Neuron (in vitro differentiated cells): ENCODE results near the gene GOSR1.
"Not testable (repeated sequence)": the region's sequence is repeated elsewhere in the genome, so short reads cannot be mapped to it uniquely, and the experiment has no call there.

Experiments used
- H2AFZ ChIP-seq: one replicate; pipeline ENCODE4 v1.6.1; 2013; ENCODE audit warnings: low read depth, mild to moderate bottlenecking, inconsistent platforms, low read length, moderate library complexity
- H3K27me3 ChIP-seq: one replicate; pipeline ENCODE4 v1.6.1; 2013; ENCODE audit warnings: low read length; ENCODE audit not compliant: insufficient read depth
- H3K36me3 ChIP-seq: one replicate; pipeline ENCODE4 v1.6.1; 2013; ENCODE audit warnings: low read length; ENCODE audit not compliant: insufficient read depth
- H3K4me1 ChIP-seq: one replicate; pipeline ENCODE4 v1.6.1; 2013; ENCODE audit warnings: low read length; ENCODE audit not compliant: insufficient read depth
- H3K4me3 ChIP-seq: 2 replicates; pipeline ENCODE4 v1.5.1; 2013; ENCODE audit warnings: mild to moderate bottlenecking, low read length, moderate library complexity
- H3K9me3 ChIP-seq: one replicate; pipeline ENCODE4 v1.6.1; 2013; ENCODE audit warnings: low read length

Gene GOSR1

GRCh38 chr17:30534938-30535921 lies 58.0 kb downstream of the GOSR1 start:
- Histone ChIP-seq H3K27me3 (no peaks in the 10 kb centered on the region), H3K4me3 (no peak overlapping the region), H2AFZ (no peak overlapping the region), H3K36me3 (peaks cover 1% of the 10 kb centered on the region), H3K4me1 (no peaks in the 10 kb centered on the region), H3K9me3 (no peaks in the 10 kb centered on the region)

- H2AFZ ChIP-seq, H3K4me1 ChIP-seq, H3K9me3 ChIP-seq, H3K36me3 ChIP-seq, H3K27me3 ChIP-seq, H3K4me3 ChIP-seq: not testable (repeated sequence)
Observed at GRCh38 chr17:30536846-30537245, 59.6 kb downstream of the GOSR1 start.

GRCh38 chr17:30537667-30538066 lies 60.5 kb downstream of the GOSR1 start:
- not testable (repeated sequence) for H2AFZ ChIP-seq, H3K4me1 ChIP-seq, H3K9me3 ChIP-seq, H3K27me3 ChIP-seq, H3K36me3 ChIP-seq, H3K4me3 ChIP-seq

- H3K36me3 ChIP-seq, result no peaks in the 10 kb centered on the region
- no peaks in the 10 kb centered on the region for H3K4me1 ChIP-seq
- H3K4me3 ChIP-seq, result no peak overlapping the region
- no peaks in the 10 kb centered on the region for H3K9me3 ChIP-seq
- no peaks in the 10 kb centered on the region for H3K27me3 ChIP-seq
- H2AFZ ChIP-seq, result no peak overlapping the region
Observed at GRCh38 chr17:30541802-30542201, 64.6 kb downstream of the GOSR1 start.

- Histone ChIP-seq H3K36me3 (no peaks in the 10 kb centered on the region), H3K27me3 (no peaks in the 10 kb centered on the region), H3K4me3 (no peak overlapping the region), H3K9me3 (no peaks in the 10 kb centered on the region), H3K4me1 (no peaks in the 10 kb centered on the region), H2AFZ (no peak overlapping the region)
Observed at GRCh38 chr17:30543456-30543855, 66.2 kb downstream of the GOSR1 start.

- H3K4me3 ChIP-seq, result no peak overlapping the region
- no peak overlapping the region for H2AFZ ChIP-seq
Observed at GRCh38 chr17:30545024-30545423, 67.8 kb downstream of the GOSR1 start.

GRCh38 chr17:30547778-30548573 lies 70.8 kb downstream of the GOSR1 start:
- Histone ChIP-seq H3K4me3 (no peak overlapping the region), H3K4me1 (peaks cover 5% of the 10 kb centered on the region), H3K36me3 (no peaks in the 10 kb centered on the region), H3K27me3 (no peaks in the 10 kb centered on the region), H2AFZ (no peak overlapping the region), H3K9me3 (no peaks in the 10 kb centered on the region)

More at GRCh38 chr17:30545024-30545423, 67.8 kb downstream of the GOSR1 start:
- no peaks in the 10 kb centered on the region for H3K4me1 ChIP-seq
- no peaks in the 10 kb centered on the region for H3K9me3 ChIP-seq
- H3K36me3 ChIP-seq, result no peaks in the 10 kb centered on the region
- H3K27me3 ChIP-seq, result no peaks in the 10 kb centered on the region

GRCh38 chr17:30549181-30549580 lies 72.0 kb downstream of the GOSR1 start:
- H3K27me3 ChIP-seq, H3K9me3 ChIP-seq, H3K4me1 ChIP-seq, H3K36me3 ChIP-seq, H2AFZ ChIP-seq, H3K4me3 ChIP-seq: not testable (repeated sequence)

- Histone ChIP-seq H3K4me3 (no peak overlapping the region), H3K36me3 (no peaks in the 10 kb centered on the region)
Observed at GRCh38 chr17:30549864-30550511, 72.8 kb downstream of the GOSR1 start.

GRCh38 chr17:30550512-30551273 lies 73.5 kb downstream of the GOSR1 start:
- Histone ChIP-seq H2AFZ (no peak overlapping the region), H3K27me3 (no peaks in the 10 kb centered on the region), H3K4me1 (peaks cover 5% of the 10 kb centered on the region), H3K9me3 (no peaks in the 10 kb centered on the region), H3K36me3 (no peaks in the 10 kb centered on the region), H3K4me3 (no peak overlapping the region)

More at GRCh38 chr17:30549864-30550511, 72.8 kb downstream of the GOSR1 start:
- H3K27me3 ChIP-seq, result no peaks in the 10 kb centered on the region
- H3K4me1 ChIP-seq, result peaks cover 5% of the 10 kb centered on the region
- H3K9me3 ChIP-seq, result no peaks in the 10 kb centered on the region
- H2AFZ ChIP-seq, result no peak overlapping the region

- H3K27me3 ChIP-seq, H2AFZ ChIP-seq, H3K36me3 ChIP-seq, H3K9me3 ChIP-seq, H3K4me3 ChIP-seq, H3K4me1 ChIP-seq: not testable (repeated sequence)
Observed at GRCh38 chr17:30551274-30551995, 74.2 kb downstream of the GOSR1 start.

- H3K27me3 ChIP-seq, result no peaks in the 10 kb centered on the region
- no peak overlapping the region for H3K4me3 ChIP-seq
- H2AFZ ChIP-seq, result no peak overlapping the region
- no peaks in the 10 kb centered on the region for H3K9me3 ChIP-seq
- no peaks in the 10 kb centered on the region for H3K36me3 ChIP-seq
- peaks cover 5% of the 10 kb centered on the region for H3K4me1 ChIP-seq
Observed at GRCh38 chr17:30551996-30552339, 74.8 kb downstream of the GOSR1 start.
